H1 (cell line): Measurements from ENCODE around the gene RNU6-1. TPM values are rescaled to one million over a fixed set of nuclear protein-coding genes. Genes with fewer than 3 reads are reported as not detected.
A peak's percentile ranks its signal among the peaks of the same experiment; 100 is the strongest.

Experiments used
- BCL11A ChIP-seq, 2 experiments: IDR thresholded peaks; one replicate each; pipeline ENCODE4 v1.6.1; 2011; ENCODE audit warnings: low read depth in 2 of 2, low read length in 2 of 2, mild to moderate bottlenecking in 2 of 2
- KDM4A ChIP-seq: IDR thresholded peaks from one replicate; pipeline ENCODE4 v1.7.1; 2012; ENCODE audit warnings: low read depth, mild to moderate bottlenecking, moderate library complexity, low read length, inconsistent platforms; ENCODE audit not compliant: severe bottlenecking
- KDM5A ChIP-seq: fragments of 200-600 bp; IDR thresholded peaks from 2 replicates; pipeline ENCODE4 v1.7.1; 2012; ENCODE audit warnings: mild to moderate bottlenecking, low read length, inconsistent platforms, mixed read lengths
- NRF1 ChIP-seq: IDR thresholded peaks from 2 replicates; pipeline ENCODE4 v1.6.1; 2011; ENCODE audit warnings: mild to moderate bottlenecking, low read depth, low read length, improper control_type of control experiment
- RAD21 ChIP-seq, 2 experiments: IDR thresholded peaks in 1 of 2; conservative IDR thresholded peaks in 1 of 2; 2 replicates each; pipeline ENCODE4 v1.6.1; 2011; ENCODE audit warnings: low read depth in 2 of 2, low read length in 2 of 2, improper control_type of control experiment in 1 of 2, inconsistent platforms in 1 of 2, mild to moderate bottlenecking in 1 of 2, moderate library complexity in 1 of 2
- SUZ12 ChIP-seq: fragments of 200-600 bp; sonication (generic); IDR thresholded peaks from 2 replicates; pipeline ENCODE4 v1.6.1; 2012; ENCODE audit warnings: mild to moderate bottlenecking, inconsistent platforms, low read length, moderate library complexity, mixed read lengths
- TAF7 ChIP-seq: optimal IDR thresholded peaks from 2 replicates; pipeline ENCODE3; 2011; ENCODE audit warnings: low read depth, mild to moderate bottlenecking, inconsistent platforms, low read length, moderate library complexity, borderline replicate concordance
- polyA plus RNA-seq, 7 experiments: library from polyadenylated mRNA; depleted of rRNA in 3 of 7; stranded (reverse) in 5 of 7; unstranded in 2 of 7; fragments of >200 nt in 5 of 7; fragments of 200-250 nt in 2 of 7; gene quantifications; 1 replicate in 5 of 7; 2 replicates in 1 of 7; 4 replicates in 1 of 7; pipeline versions ENCODE4 v1.2.1 to v1.2.3, GENCODE V29; 2011 to 2013; ENCODE audit warnings: missing spikeins in 2 of 7, mixed read lengths in 2 of 7
- total RNA-seq: library from RNA; stranded (reverse); fragmentation: NEBNext Ultra II Directional; extraction: Animal tissue kit (Norgen Biotek cat#: 25700); gene quantifications from 2 replicates; pipeline ENCODE4 v1.2.1, GENCODE V29; 2021
- TF ChIP-seq, protein P1 (sequence below), 3 experiments: IDR thresholded peaks; 1 replicate in 2 of 3; 2 replicates in 1 of 3; pipeline versions ENCODE4 v1.5.1 to v1.6.1; 2011; ENCODE audit warnings: low read length in 3 of 3, mild to moderate bottlenecking in 3 of 3, inconsistent platforms in 2 of 3, low read depth in 1 of 3, moderate library complexity in 1 of 3; ENCODE audit not compliant: insufficient read depth in 1 of 3; ENCODE audit errors: control extremely low read depth in 1 of 3

Gene RNU6-1
- total and polyA plus RNA-seq, 2 of the 8 experiments (the other 6 are each of a cell fraction or from before 2014, with no cell fraction given) = not detected

DNA sequence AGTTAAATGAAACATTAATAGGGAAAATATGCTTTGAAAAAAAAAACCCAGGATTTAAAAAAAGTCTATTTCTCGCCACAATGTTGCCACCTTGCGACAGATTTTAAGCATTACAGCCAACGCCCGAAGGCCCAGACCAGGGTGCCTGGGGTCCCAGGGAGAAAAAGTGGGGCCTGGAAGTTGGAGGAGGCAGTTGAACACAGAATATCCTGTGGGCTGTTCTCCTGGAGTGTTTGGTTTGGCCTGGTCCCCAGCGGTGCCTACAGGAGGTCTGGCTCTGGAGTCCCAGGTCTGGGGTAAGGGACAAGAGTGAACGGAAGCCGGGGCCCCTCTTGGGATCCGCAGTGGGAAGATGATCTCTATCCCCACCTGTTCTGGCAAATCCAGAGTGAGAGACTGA, 3.4 kb downstream of the RNU6-1 start (continued):
- TF ChIP-seq KDM4A = no peak
- no peak for TF ChIP-seq NRF1
- no peak for TF ChIP-seq SUZ12
- no peak for TF ChIP-seq KDM5A
- TF ChIP-seq TAF7 = no peak
- peak; percentile 78 to 83 for TF ChIP-seq RAD21 (IDR thresholded peaks at IDR 0.05 in 1 of 2, conservative IDR thresholded peaks at IDR 0.05 in 1 of 2; ENCODE audit: low read depth in 2 of 2, low read length in 2 of 2)
- TF ChIP-seq, protein P1, sequence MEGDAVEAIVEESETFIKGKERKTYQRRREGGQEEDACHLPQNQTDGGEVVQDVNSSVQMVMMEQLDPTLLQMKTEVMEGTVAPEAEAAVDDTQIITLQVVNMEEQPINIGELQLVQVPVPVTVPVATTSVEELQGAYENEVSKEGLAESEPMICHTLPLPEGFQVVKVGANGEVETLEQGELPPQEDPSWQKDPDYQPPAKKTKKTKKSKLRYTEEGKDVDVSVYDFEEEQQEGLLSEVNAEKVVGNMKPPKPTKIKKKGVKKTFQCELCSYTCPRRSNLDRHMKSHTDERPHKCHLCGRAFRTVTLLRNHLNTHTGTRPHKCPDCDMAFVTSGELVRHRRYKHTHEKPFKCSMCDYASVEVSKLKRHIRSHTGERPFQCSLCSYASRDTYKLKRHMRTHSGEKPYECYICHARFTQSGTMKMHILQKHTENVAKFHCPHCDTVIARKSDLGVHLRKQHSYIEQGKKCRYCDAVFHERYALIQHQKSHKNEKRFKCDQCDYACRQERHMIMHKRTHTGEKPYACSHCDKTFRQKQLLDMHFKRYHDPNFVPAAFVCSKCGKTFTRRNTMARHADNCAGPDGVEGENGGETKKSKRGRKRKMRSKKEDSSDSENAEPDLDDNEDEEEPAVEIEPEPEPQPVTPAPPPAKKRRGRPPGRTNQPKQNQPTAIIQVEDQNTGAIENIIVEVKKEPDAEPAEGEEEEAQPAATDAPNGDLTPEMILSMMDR (IDR thresholded peaks at IDR 0.05; ENCODE audit: control extremely low read depth in 1 of 3, insufficient read depth in 1 of 3, low read depth in 1 of 3, low read length in 3 of 3) = peak; percentile 58 to 63 (median 60)
- TF ChIP-seq BCL11A (IDR thresholded peaks at IDR 0.05; ENCODE audit: low read depth in 2 of 2, low read length in 2 of 2) = no peak
